ENCODE data around the gene GTF3C6.
A peak's percentile ranks its signal among the peaks of the same experiment; 100 is the strongest.

GTF3C6 gene

GRCh38 chr6:110981202-110981600, 22.7 kb downstream of the GTF3C6 start:
- Histone ChIP-seq H2AFZ (ENCODE audit: low read length) (no peak overlapping the region), H4K20me1 (ENCODE audit: insufficient read depth, low read length) (no peaks in the 10 kb centered on the region), H3K9ac (ENCODE audit: low read length) (peak overlapping the region; percentile 91), H3K4me3 (ENCODE audit: low read depth, low read length, poor library complexity, severe bottlenecking) (peak overlapping the region; percentile 89), H3K4me1 (ENCODE audit: insufficient read depth, low read length, severe bottlenecking) (peaks cover 22% of the 10 kb centered on the region), H3K9me3 (ENCODE audit: low read length) (peaks cover 6% of the 10 kb centered on the region), H3K27me3 (ENCODE audit: insufficient read depth, low read length) (no peaks in the 10 kb centered on the region), H3K36me3 (ENCODE audit: insufficient read depth, low read length) (peaks cover 18% of the 10 kb centered on the region), H3K79me2 (ENCODE audit: insufficient read depth, low read length) (peaks cover 32% of the 10 kb centered on the region), H3K27ac (ENCODE audit: low read depth, low read length, poor library complexity, severe bottlenecking) (peak overlapping the region; percentile 38), H3F3A (ENCODE audit: insufficient read depth, low read length) (no peaks in the 10 kb centered on the region), H3K9me2 (ENCODE audit: low read depth, low read length) (no peaks in the 10 kb centered on the region), H3K4me2 (ENCODE audit: low read length) (peak overlapping the region; percentile 94)
- TF ChIP-seq EZH2 (IDR thresholded peaks at IDR 0.05; ENCODE audit: borderline replicate concordance, low read length) (no peak), CTCF (IDR thresholded peaks at IDR 0.05; ENCODE audit: low read length) (no peak)

- H3K9me3 ChIP-seq (ENCODE audit: low read length): no peaks in the 10 kb centered on the region
- peaks cover 90% of the 10 kb centered on the region for H3K36me3 ChIP-seq (ENCODE audit: insufficient read depth, low read length)
- TF ChIP-seq EZH2 (IDR thresholded peaks at IDR 0.05; ENCODE audit: borderline replicate concordance, low read length): no peak
- TF ChIP-seq CTCF (IDR thresholded peaks at IDR 0.05; ENCODE audit: low read length): no peak
- no peaks in the 10 kb centered on the region for H4K20me1 ChIP-seq (ENCODE audit: insufficient read depth, low read length)
- no peaks in the 10 kb centered on the region for H3K27me3 ChIP-seq (ENCODE audit: insufficient read depth, low read length)
- no peak overlapping the region for H3K4me2 ChIP-seq (ENCODE audit: low read length)
- no peak overlapping the region for H3K27ac ChIP-seq (ENCODE audit: low read depth, low read length, poor library complexity, severe bottlenecking)
- no peak overlapping the region for H2AFZ ChIP-seq (ENCODE audit: low read length)
- H3K4me3 ChIP-seq (ENCODE audit: low read depth, low read length, poor library complexity, severe bottlenecking): no peak overlapping the region
- no peaks in the 10 kb centered on the region for H3F3A ChIP-seq (ENCODE audit: insufficient read depth, low read length)
- no peaks in the 10 kb centered on the region for H3K4me1 ChIP-seq (ENCODE audit: insufficient read depth, low read length, severe bottlenecking)
- H3K79me2 ChIP-seq (ENCODE audit: insufficient read depth, low read length): peaks cover 3% of the 10 kb centered on the region; the same call in 1 of the 2 replicates
- H3K9ac ChIP-seq (ENCODE audit: low read length): no peak overlapping the region
- no peaks in the 10 kb centered on the region for H3K9me2 ChIP-seq (ENCODE audit: low read depth, low read length)
Measured at GRCh38 chr6:110990840-110991576, 32.5 kb downstream of the GTF3C6 start.

- Histone ChIP-seq H3K79me2 (ENCODE audit: insufficient read depth, low read length) (no peaks in the 10 kb centered on the region), H3K4me3 (ENCODE audit: low read depth, low read length, poor library complexity, severe bottlenecking) (no peak overlapping the region), H3K4me1 (ENCODE audit: insufficient read depth, low read length, severe bottlenecking) (no peaks in the 10 kb centered on the region), H3K4me2 (ENCODE audit: low read length) (no peak overlapping the region), H3K36me3 (ENCODE audit: insufficient read depth, low read length) (peaks cover 93% of the 10 kb centered on the region), H3K9ac (ENCODE audit: low read length) (no peak overlapping the region), H3F3A (ENCODE audit: insufficient read depth, low read length) (no peaks in the 10 kb centered on the region), H4K20me1 (ENCODE audit: insufficient read depth, low read length) (no peaks in the 10 kb centered on the region), H3K27me3 (ENCODE audit: insufficient read depth, low read length) (no peaks in the 10 kb centered on the region), H3K9me3 (ENCODE audit: low read length) (no peaks in the 10 kb centered on the region), H2AFZ (ENCODE audit: low read length) (no peak overlapping the region), H3K27ac (ENCODE audit: low read depth, low read length, poor library complexity, severe bottlenecking) (no peak overlapping the region), H3K9me2 (ENCODE audit: low read depth, low read length) (no peaks in the 10 kb centered on the region)
- TF ChIP-seq EZH2 (IDR thresholded peaks at IDR 0.05; ENCODE audit: borderline replicate concordance, low read length): no peak
- TF ChIP-seq CTCF (IDR thresholded peaks at IDR 0.05; ENCODE audit: low read length): no peak
Measured at GRCh38 chr6:110996691-110997090, 38.2 kb downstream of the GTF3C6 start.

Data from OCI-LY1 (cell line).